HL-60/S4 treated with phorbol 12-myristate 13-acetate at 8.2 ng/mL for 4 days and 3 days (cell line): ENCODE data around the gene CCDC57.
"Not testable (repeated sequence)": the region's sequence is repeated elsewhere in the genome, so short reads cannot be mapped to it uniquely, and the experiment has no call there.

Source experiments
- in situ Hi-C: fragments of 300-500 bp; cut with MboI; formaldehyde crosslinking; loops from 2 replicates; pipeline ENCODE4 v1.15.0; 2022; ENCODE audit warnings: low sequenced_read_pairs

The CCDC57 gene

GRCh38 chr17:82157046-82158035 is 55.3 kb downstream of the CCDC57 start:
- in situ Hi-C loops = no loop called here

GRCh38 chr17:82156284-82156925 is 56.2 kb downstream of the CCDC57 start:
- in situ Hi-C loops = no loop called here

GRCh38 chr17:82155606-82156005 is 57.0 kb downstream of the CCDC57 start:
- in situ Hi-C loops = no loop called here

GRCh38 chr17:82154881-82155331 is 57.7 kb downstream of the CCDC57 start:
- in situ Hi-C loops = no loop called here

- in situ Hi-C loops = no loop called here
Observed at GRCh38 chr17:82153745-82154375, 58.8 kb downstream of the CCDC57 start.

- in situ Hi-C loops = no loop called here
Observed at GRCh38 chr17:82153295-82153691, 59.3 kb downstream of the CCDC57 start.

- in situ Hi-C loops = no loop called here
Observed at GRCh38 chr17:82152556-82153294, 59.9 kb downstream of the CCDC57 start.

GRCh38 chr17:82152114-82152513 is 60.5 kb downstream of the CCDC57 start:
- in situ Hi-C loops = no loop called here

GRCh38 chr17:82151106-82151957 is 61.3 kb downstream of the CCDC57 start:
- in situ Hi-C loops = no loop called here

- in situ Hi-C loops = no loop called here
Observed at GRCh38 chr17:82149401-82150099, 63.1 kb downstream of the CCDC57 start.

- in situ Hi-C loops = no loop called here
Observed at GRCh38 chr17:82148997-82149396, 63.6 kb downstream of the CCDC57 start.

GRCh38 chr17:82148011-82148410 is 64.6 kb downstream of the CCDC57 start:
- in situ Hi-C loops = no loop called here

GRCh38 chr17:82146663-82147654 is 65.7 kb downstream of the CCDC57 start:
- in situ Hi-C loops = no loop called here

- in situ Hi-C loops = no loop called here
Observed at GRCh38 chr17:82145550-82146155, 67.0 kb downstream of the CCDC57 start.

GRCh38 chr17:82143333-82143732 is 69.3 kb downstream of the CCDC57 start:
- in situ Hi-C loops = no loop called here

GRCh38 chr17:82139961-82140360 is 72.7 kb downstream of the CCDC57 start:
- in situ Hi-C loops = not testable (repeated sequence)

- in situ Hi-C loops = no loop called here
Observed at GRCh38 chr17:82138511-82138992, 74.1 kb downstream of the CCDC57 start.
